Loucy (cell line): ENCODE data around the gene RAB3GAP1.

ENCODE experiments used
- H2AFZ ChIP-seq: fragments of 200-600 bp; sonication (generic); 2 replicates; pipeline ENCODE4 v1.6.0; 2016; ENCODE audit warnings: antibody characterized with exemption, mild to moderate bottlenecking, low read length, moderate library complexity
- H3F3A ChIP-seq: fragments of 200-600 bp; 2 replicates; pipeline ENCODE4 v1.6.0; 2016; ENCODE audit warnings: antibody characterized with exemption, low read depth, mild to moderate bottlenecking
- H3K27me3 ChIP-seq: fragments of 200-600 bp; sonication (generic); 2 replicates; pipeline ENCODE4 v1.6.1; 2014; ENCODE audit warnings: low read length, mild to moderate bottlenecking; ENCODE audit not compliant: insufficient read depth, poor library complexity, severe bottlenecking
- H3K36me3 ChIP-seq: fragments of 200-600 bp; sonication (generic); 2 replicates; pipeline ENCODE4 v1.6.1; 2016; ENCODE audit warnings: low read length; ENCODE audit not compliant: insufficient read depth
- H3K4me1 ChIP-seq: fragments of 200-600 bp; sonication (generic); 2 replicates; pipeline ENCODE4 v1.5.1; 2014; ENCODE audit warnings: low read length, mild to moderate bottlenecking; ENCODE audit not compliant: insufficient read depth, poor library complexity, severe bottlenecking
- H3K4me2 ChIP-seq: fragments of 200-600 bp; sonication (generic); 2 replicates; pipeline ENCODE4 v1.6.0; 2014; ENCODE audit warnings: antibody characterized with exemption, low read length, low read depth, mild to moderate bottlenecking; ENCODE audit not compliant: poor library complexity, severe bottlenecking
- H3K4me3 ChIP-seq: fragments of 200-600 bp; sonication (generic); 2 replicates; pipeline ENCODE4 v1.5.1; 2014; ENCODE audit warnings: low read length, mild to moderate bottlenecking, mixed read lengths; ENCODE audit not compliant: poor library complexity, severe bottlenecking
- H3K79me2 ChIP-seq: fragments of 200-600 bp; sonication (generic); 2 replicates; pipeline ENCODE4 v1.6.1; 2014; ENCODE audit warnings: low read length; ENCODE audit not compliant: insufficient read depth
- H3K9ac ChIP-seq: fragments of 200-600 bp; sonication (generic); 2 replicates; pipeline ENCODE4 v1.6.0; 2014; ENCODE audit warnings: mild to moderate bottlenecking, low read depth, low read length, moderate library complexity; ENCODE audit not compliant: poor library complexity, severe bottlenecking
- H3K9me2 ChIP-seq: fragments of 200-600 bp; sonication (generic); replicated peaks from 2 replicates; pipeline ENCODE4 v1.6.1; 2016; ENCODE audit warnings: low read depth, low read length, mixed read lengths
- H3K9me3 ChIP-seq: fragments of 200-600 bp; sonication (generic); 2 replicates; pipeline ENCODE4 v1.6.1; 2014; ENCODE audit warnings: mild to moderate bottlenecking, antibody characterized with exemption, low read length, low read depth; ENCODE audit not compliant: insufficient read depth
- H4K20me1 ChIP-seq: fragments of 200-600 bp; sonication (generic); 2 replicates; pipeline ENCODE4 v1.6.0; 2014; ENCODE audit warnings: antibody characterized with exemption, low read length, mild to moderate bottlenecking; ENCODE audit not compliant: insufficient read depth, poor library complexity, severe bottlenecking
- CTCF ChIP-seq: fragments of 200-600 bp; sonication (generic); conservative IDR thresholded peaks from 2 replicates; pipeline ENCODE4 v1.5.1; 2014; ENCODE audit warnings: mild to moderate bottlenecking, antibody characterized with exemption, low read length
- EZH2phosphoT487 ChIP-seq: fragments of 200-600 bp; IDR thresholded peaks from 2 replicates; pipeline ENCODE4 v1.6.1; 2018; ENCODE audit warnings: antibody characterized with exemption, mild to moderate bottlenecking, moderate library complexity, borderline replicate concordance

Gene RAB3GAP1

GRCh38 chr2:135162786-135163185, 110.7 kb downstream of the RAB3GAP1 start:
- no peaks in the 10 kb centered on the region for H4K20me1 ChIP-seq
- no peaks in the 10 kb centered on the region for H3F3A ChIP-seq
- H3K4me3 ChIP-seq: no peak overlapping the region
- peaks cover 59% of the 10 kb centered on the region; the same call in 1 of the 2 replicates for H3K36me3 ChIP-seq
- no peak overlapping the region for H3K4me2 ChIP-seq
- H3K79me2 ChIP-seq: no peaks in the 10 kb centered on the region
- no peaks in the 10 kb centered on the region for H3K9me3 ChIP-seq
- no peaks in the 10 kb centered on the region for H3K4me1 ChIP-seq
- H2AFZ ChIP-seq: no peak overlapping the region
- H3K9me2 ChIP-seq: no peaks in the 10 kb centered on the region
- H3K27me3 ChIP-seq: no peaks in the 10 kb centered on the region
- no peak overlapping the region for H3K9ac ChIP-seq
- TF ChIP-seq CTCF: no peak
- no peak for TF ChIP-seq EZH2phosphoT487

GRCh38 chr2:135163306-135163705, 111.2 kb downstream of the RAB3GAP1 start:
- H3K79me2 ChIP-seq: no peaks in the 10 kb centered on the region
- no peak overlapping the region for H3K4me3 ChIP-seq
- H3K9ac ChIP-seq: no peak overlapping the region
- no peak overlapping the region for H2AFZ ChIP-seq
- H3K4me2 ChIP-seq: no peak overlapping the region
- no peak for TF ChIP-seq CTCF
- TF ChIP-seq EZH2phosphoT487: no peak
- H3K9me2 ChIP-seq: no peaks in the 10 kb centered on the region
- H4K20me1 ChIP-seq: no peaks in the 10 kb centered on the region
- H3K9me3 ChIP-seq: no peaks in the 10 kb centered on the region
- no peaks in the 10 kb centered on the region for H3K4me1 ChIP-seq
- peaks cover 59% of the 10 kb centered on the region; the same call in 1 of the 2 replicates for H3K36me3 ChIP-seq
- H3K27me3 ChIP-seq: no peaks in the 10 kb centered on the region
- H3F3A ChIP-seq: no peaks in the 10 kb centered on the region

- TF ChIP-seq CTCF (no peak), EZH2phosphoT487 (no peak)
- Histone ChIP-seq H3F3A (no peaks in the 10 kb centered on the region), H3K36me3 (peaks cover 59% of the 10 kb centered on the region; the same call in 1 of the 2 replicates)
Measured at GRCh38 chr2:135163901-135164300, 111.8 kb downstream of the RAB3GAP1 start.

More at GRCh38 chr2:135163901-135164300, 111.8 kb downstream of the RAB3GAP1 start:
- no peaks in the 10 kb centered on the region for H3K79me2 ChIP-seq
- no peak overlapping the region for H3K9ac ChIP-seq
- H3K4me3 ChIP-seq: no peak overlapping the region
- no peak overlapping the region for H3K4me2 ChIP-seq
- no peaks in the 10 kb centered on the region for H4K20me1 ChIP-seq
- H3K9me3 ChIP-seq: no peaks in the 10 kb centered on the region
- H2AFZ ChIP-seq: no peak overlapping the region
- no peaks in the 10 kb centered on the region for H3K4me1 ChIP-seq
- no peaks in the 10 kb centered on the region for H3K27me3 ChIP-seq
- H3K9me2 ChIP-seq: no peaks in the 10 kb centered on the region
